ENCODE measurements around the gene MED4.

DNA sequence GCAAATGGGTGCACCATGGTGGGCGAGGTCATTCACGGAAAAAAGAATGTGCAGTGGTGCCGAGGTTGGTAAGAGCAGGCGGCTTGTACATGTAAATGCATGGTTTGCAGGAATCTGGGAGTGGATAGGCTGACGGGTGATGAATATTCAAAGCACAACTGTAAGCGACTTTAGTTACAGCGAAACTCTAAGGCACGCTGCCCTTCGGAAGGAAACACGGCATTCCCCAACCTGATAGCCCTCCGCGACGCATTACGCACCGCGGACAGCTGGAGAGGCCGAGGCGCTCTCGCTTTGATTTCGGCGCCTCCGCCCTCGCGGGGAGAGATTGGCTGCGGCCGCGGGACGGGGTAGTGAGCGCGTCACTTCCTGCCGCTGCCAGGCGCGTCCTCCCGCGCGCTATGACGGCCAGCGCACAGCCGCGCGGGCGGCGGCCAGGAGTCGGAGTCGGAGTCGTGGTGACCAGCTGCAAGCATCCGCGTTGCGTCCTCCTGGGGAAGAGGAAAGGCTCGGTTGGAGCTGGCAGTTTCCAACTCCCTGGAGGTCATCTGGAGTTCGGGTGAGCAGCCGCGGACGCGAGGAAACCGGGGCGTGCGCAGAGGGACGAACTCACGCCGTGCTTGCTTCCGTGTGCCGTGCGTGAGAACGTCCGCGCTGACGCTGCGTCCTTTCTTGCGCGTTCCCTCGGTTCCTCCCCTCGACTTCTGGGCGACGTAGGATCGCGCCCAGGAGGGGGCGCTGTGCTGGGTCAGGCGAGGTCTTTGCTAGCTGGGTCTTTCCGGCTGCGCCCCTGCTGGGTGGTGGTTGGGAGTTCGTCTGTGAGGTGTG, 57.3 kb downstream of the MED4 start, which contains the start of gene NUDT15:
- TF ChIP-seq, protein P1, sequence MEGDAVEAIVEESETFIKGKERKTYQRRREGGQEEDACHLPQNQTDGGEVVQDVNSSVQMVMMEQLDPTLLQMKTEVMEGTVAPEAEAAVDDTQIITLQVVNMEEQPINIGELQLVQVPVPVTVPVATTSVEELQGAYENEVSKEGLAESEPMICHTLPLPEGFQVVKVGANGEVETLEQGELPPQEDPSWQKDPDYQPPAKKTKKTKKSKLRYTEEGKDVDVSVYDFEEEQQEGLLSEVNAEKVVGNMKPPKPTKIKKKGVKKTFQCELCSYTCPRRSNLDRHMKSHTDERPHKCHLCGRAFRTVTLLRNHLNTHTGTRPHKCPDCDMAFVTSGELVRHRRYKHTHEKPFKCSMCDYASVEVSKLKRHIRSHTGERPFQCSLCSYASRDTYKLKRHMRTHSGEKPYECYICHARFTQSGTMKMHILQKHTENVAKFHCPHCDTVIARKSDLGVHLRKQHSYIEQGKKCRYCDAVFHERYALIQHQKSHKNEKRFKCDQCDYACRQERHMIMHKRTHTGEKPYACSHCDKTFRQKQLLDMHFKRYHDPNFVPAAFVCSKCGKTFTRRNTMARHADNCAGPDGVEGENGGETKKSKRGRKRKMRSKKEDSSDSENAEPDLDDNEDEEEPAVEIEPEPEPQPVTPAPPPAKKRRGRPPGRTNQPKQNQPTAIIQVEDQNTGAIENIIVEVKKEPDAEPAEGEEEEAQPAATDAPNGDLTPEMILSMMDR (conservative IDR thresholded peaks at IDR 0.05 in 1 of 2, IDR thresholded peaks at IDR 0.05 in 1 of 2; ENCODE audit: low read depth in 1 of 2, low read length in 2 of 2), result peak; percentile 97 to 99
- TF ChIP-seq EZH2 (IDR thresholded peaks at IDR 0.05; ENCODE audit: low read length, missing control alignments), result no peak
